DMS 273 treated with DMSO at 0.1 percent for 48 hours (cell line): ENCODE data around the gene FRMD7.
"Not testable (repeated sequence)": the region's sequence is repeated elsewhere in the genome, so short reads cannot be mapped to it uniquely, and the experiment has no call there.

Experiments used
- DNase-seq: peaks from one replicate; lab custom pipeline; 2025; lab: John Stamatoyannopoulos, UW

Gene FRMD7

DNA sequence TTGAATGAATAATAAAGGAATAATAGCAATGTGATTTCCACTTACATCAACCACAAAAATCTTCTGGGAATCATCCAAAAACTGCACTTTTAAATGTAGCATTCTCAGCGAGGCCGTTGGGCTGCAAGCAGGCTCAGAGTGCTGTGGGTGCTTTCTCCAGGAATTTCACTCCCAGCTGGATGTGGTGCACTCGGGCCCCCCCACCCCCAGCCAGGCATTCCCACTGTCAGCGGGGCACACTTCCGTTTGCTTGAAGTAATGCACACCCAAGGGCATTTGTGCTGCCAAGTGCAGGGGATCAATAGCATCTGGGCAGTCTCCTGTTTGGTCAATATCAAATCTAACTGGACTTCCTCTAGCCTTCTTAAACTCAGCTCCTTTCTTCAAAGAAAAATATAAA is at the start of gene FRMD7:
TSS of gene FRMD7 (minus strand) at position 278 of the 400 bp plus-strand sequence. CDS start at position 102, 176 bp downstream.
- DNase-seq, result no peak

- no peak for DNase-seq
Measured at GRCh38 chrX:132173647-132174046, 45.8 kb upstream of the FRMD7 start.

DNA sequence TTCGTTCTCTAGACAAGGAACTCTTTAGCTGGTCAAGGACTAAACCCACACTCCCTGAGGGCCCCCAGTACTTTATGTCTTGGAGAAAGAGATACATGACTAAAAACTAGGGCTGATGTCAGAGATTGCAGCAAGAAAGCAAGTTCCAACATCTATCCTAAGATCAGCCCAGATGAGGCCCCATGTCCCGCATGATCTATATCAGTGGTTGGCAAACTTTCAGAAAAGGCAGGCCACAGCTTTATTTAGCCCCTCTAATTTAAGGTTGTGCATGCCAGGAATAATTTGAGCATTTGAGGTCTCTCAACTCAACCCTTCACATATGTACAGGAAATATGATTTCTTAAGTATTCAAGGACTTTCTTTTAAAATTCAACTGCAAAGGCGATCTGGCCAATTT is 44.1 kb upstream of the FRMD7 start:
- DNase-seq, result no peak

- DNase-seq, result no peak
Measured at GRCh38 chrX:132171478-132171877, 43.7 kb upstream of the FRMD7 start.

- no peak for DNase-seq
Measured at GRCh38 chrX:132169554-132169953, 41.7 kb upstream of the FRMD7 start.

GRCh38 chrX:132165651-132166050 is 37.8 kb upstream of the FRMD7 start:
- DNase-seq, result no peak

DNA sequence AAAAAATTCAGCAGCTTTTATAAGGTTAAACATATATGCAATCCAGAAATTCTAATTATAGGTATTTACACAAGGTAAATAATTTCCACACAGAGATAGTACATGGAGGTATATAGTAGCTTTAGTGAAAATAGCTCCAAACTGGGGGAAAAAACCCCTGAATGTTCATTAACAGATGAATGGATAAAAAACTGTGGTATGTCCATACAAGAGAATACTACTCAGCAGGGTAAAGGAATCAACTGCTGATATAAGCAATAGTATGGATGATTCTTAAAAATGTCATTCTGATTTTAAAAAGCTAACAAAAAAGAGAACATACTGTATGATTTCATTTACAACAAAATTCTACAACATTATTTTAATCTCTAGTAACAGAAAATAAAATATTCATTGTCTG is 37.2 kb upstream of the FRMD7 start:
- no peak for DNase-seq

DNA sequence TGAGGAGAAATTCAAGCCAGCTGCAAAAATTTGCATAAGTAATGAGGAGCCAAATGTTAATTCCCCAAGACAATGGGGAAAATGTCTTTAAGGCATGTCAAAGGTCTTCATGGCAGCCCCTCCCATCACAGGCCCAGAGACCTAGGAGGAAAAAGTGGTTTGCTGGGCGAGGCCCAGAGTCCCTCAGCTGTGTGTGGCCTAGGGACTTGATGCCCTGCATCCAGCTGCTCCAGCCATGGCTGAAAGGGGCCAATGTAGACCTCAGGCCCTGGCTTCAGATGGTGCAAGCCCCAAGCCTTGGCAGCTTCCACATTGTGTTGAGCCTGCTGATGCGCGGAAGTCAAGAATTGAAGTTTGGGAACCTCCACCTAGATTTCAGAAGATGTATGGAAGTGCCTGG is 35.3 kb upstream of the FRMD7 start:
- not testable (repeated sequence) for DNase-seq

GRCh38 chrX:132153166-132153565 is 25.3 kb upstream of the FRMD7 start:
- no peak for DNase-seq

DNA sequence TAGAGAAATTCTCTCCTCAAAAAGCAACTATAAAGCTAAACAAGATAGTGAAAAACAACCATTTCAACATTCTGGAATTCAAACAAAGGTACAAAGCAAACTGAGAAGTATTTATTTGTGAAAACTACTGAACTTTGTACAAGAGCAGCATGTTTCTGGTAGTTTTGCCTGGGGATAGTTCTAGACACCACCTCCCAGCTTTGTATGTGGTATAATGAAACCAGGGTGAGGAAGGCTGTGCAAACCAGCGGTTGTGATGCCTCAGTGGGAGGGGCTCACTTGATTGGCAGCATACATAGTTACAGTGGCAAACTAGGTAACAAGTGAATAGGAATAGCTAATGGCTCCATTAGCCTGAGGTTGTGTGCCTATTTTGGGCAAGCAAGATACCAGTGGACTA is 18.6 kb upstream of the FRMD7 start:
- no peak for DNase-seq

GRCh38 chrX:132144061-132144460 is 16.2 kb upstream of the FRMD7 start:
- no peak for DNase-seq

DNA sequence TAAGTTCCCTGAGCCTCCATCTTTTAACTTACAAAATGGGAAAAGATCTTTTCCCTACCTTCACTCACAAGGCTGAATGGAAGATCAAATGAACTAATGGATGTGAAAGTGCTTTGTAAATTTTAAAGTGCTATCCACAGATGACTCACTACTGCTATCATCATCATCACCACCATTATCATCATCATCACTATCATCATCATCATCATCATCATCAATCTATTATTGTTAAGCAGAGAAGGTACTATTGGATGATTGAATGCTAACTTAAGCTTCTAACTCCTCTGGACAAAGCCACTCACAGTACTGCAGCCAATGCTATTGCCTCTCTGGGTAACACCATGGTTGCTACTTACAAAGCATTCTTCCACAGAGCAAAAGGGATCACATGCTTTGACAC is 1.9 kb downstream of the FRMD7 start:
- DNase-seq, result no peak

DNA sequence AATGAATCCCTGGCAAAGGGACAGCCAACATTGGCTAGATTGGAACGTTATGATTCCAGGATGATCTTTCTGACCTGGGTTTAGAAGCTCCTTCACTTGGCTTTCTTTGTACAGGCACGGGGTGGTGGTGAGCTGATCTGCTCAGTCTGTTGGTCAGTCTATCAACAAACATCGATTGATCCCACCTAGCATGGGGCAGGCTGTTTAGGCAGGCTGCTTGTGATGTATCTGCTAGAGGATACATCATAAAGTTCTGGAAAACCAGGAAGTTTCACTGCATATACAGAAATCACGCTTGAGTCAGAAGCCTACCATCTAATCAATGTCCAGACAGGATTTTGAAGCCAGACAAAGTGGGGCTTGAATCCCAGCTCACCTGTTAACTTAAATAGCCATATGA is 6.9 kb downstream of the FRMD7 start:
- DNase-seq, result no peak

DNA sequence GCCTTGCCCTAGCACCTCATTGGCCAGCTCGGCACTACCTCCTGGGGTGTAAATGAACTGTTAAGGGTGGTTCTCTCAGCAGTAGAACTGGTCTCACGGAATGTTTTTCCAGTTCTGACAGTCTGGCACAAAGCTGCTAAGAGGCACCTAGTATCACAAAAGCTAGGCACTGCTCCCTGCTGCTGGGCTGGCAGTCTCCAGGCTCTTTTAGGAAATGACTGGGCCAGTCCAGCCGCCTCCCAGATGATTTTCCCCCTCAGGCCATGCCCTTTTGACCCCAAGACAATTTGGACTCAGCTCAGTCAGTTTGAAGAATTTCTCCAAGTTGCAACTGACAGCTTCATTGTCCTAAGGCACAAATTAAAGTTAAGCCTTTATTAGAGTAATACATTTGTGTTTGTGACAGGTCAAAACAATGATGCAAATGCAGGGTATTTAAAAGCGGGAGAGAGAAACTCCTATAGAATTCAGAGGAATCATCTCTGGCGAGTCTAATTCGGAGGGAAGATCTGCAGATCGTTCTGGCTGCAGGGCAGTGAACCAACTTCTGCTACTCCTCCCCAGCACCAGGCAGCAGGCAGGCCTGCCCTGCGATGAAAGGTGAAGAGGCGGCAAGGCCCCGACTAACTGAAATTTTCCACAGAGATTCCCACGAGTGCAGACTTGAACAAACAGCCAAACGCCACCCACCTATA is 7.9 kb downstream of the FRMD7 start:
- no peak for DNase-seq

GRCh38 chrX:132119283-132119682 is 8.5 kb downstream of the FRMD7 start:
- DNase-seq, result no peak

GRCh38 chrX:132118358-132118757 is 9.5 kb downstream of the FRMD7 start:
- DNase-seq, result no peak

GRCh38 chrX:132115792-132116191 is 12.0 kb downstream of the FRMD7 start:
- no peak for DNase-seq

DNA sequence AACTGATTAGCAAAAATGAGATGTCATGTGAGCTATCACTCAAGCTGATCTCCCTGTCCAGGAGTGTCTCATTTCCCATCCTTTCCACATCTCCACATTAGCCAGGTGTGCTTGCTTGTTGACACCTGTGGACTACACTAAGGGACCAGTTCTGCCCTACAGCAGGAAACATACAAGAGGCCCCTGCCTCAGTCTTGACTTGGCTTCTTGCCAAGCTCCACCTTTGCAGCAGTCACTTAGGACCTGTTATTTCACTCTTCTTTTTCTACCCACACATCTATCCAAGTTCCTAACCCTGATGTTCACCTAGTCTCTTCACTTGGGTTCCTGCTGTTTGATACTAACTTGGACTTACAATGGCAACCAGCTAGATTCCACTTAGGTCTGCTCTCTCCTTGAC is 13.2 kb downstream of the FRMD7 start:
- no peak for DNase-seq

DNA sequence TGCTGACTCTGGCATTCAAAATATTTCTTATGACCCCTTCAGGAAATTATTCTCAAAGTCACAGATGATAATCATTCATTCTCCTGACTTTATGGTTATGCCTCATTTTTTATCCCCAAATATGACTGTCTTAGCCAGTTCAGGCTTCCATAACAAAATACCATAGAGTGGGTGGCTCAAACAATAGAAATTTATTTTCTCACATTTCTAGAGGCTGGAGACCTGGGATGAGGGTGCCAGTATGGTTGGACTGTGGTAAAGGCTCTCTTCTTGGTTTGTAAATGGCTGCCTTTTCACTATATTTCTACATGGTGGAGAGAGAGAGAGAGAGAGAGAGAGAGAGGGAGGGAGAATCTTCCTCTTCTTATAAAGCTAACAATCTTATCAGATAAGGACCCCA is 20.5 kb downstream of the FRMD7 start:
- DNase-seq, result no peak

GRCh38 chrX:132101799-132102198 is 26.0 kb downstream of the FRMD7 start:
- no peak for DNase-seq

DNA sequence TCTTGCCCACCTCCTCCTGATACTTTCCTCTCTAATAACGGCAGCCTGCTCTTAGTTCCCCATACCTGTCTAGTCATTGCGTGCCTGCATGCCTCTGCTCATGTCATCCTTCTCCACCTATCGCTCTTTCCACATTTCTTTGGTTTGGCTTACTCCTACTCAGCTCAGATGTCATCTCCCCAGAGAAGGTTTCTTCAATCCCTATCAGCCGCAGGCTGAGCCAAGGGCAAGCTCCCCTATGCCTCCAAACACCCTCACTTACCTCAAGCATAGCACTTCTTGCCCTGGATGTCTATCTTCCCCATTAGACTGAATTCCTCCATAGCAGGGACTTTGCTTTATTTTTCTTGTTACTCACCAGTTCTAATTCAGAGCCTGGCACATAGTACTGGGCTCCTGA is 26.6 kb downstream of the FRMD7 start:
- no peak for DNase-seq

DNA sequence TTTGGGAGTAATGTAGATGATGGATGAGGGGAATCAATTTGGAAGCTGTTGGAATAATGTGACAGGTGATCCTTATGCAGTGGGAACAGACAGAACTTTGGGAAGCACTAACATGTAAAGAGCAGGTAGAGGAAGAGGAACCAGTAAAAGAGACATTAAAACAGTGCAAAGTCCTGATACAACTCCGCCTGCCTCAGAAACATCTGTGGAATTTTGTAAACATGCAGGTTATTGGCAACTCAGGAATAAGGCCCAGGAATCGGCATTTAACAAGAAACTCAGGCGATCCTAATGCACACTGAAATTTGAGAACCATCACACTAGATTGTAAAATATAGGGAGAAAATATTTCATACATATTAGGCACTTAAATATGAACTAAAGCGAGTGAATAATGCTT is 29.1 kb downstream of the FRMD7 start:
- not testable (repeated sequence) for DNase-seq

DNA sequence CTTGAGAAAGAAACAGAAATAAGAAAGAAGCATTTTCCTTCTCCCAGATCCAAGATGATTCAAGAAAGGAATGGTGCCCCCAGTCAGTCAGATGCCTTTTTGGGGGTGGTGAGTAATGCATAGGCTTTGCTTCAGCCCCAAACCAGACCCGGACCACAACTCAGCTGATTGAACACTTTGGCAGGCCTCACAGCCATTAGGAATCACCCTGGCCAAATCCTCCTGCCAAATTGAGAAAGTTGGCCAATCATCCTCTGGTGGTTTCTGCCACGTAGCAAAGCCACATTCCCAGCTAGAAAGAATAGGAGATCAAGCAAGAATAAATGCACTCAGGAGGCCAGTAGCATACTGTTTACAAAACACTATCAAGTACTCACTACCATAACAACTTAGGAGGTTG is 33.7 kb downstream of the FRMD7 start:
- DNase-seq, result no peak

GRCh38 chrX:132093239-132093860 is 34.5 kb downstream of the FRMD7 start:
- no peak for DNase-seq
